H1 (cell line): ENCODE results near the gene NEDD4L. TPM values are rescaled to one million over a fixed set of nuclear protein-coding genes. Genes with fewer than 3 reads are reported as not detected.

ENCODE experiments used
- CTCF ChIA-PET: fragments of 300-600 bp; sonication (Branson Sonifier 250); formaldehyde crosslinking; loops from one replicate; lab custom pipeline; 2021; ENCODE audit not compliant: partially characterized antibody; lab: Charles Lee
- POLR2A ChIA-PET: fragments of 300-600 bp; sonication (Branson Sonifier 250); formaldehyde crosslinking; loops from one replicate; lab custom pipeline; 2021; ENCODE audit warnings: inconsistent platforms; ENCODE audit not compliant: partially characterized antibody; lab: Charles Lee
- DNase-seq, 2 experiments: peaks; one replicate each; pipeline versions ENCODE4 v3.0.0 to v3.0.0-alpha.2; 2010 to 2022; ENCODE audit warnings: low spot score in 2 of 2, low read depth in 1 of 2, mixed read lengths in 1 of 2
- FAIRE-seq: peaks from 2 replicates; lab custom pipeline; 2011; peaks lifted over from hg19 to GRCh38; lab: Jason Lieb, UNC
- H2AFZ ChIP-seq: 2 replicates; pipeline ENCODE4 v1.8.1; 2012; ENCODE audit warnings: low read length, inconsistent platforms
- H2AK5ac ChIP-seq: 2 replicates; pipeline ENCODE4 v1.6.1; 2013; ENCODE audit warnings: low read depth, low read length
- H2BK120ac ChIP-seq: replicated peaks from 2 replicates; pipeline ENCODE3; 2013; ENCODE audit warnings: low read depth, low read length, inconsistent platforms
- H2BK12ac ChIP-seq: 2 replicates; pipeline ENCODE4 v1.6.1; 2013; ENCODE audit warnings: low read depth, low read length
- H2BK15ac ChIP-seq: 2 replicates; pipeline ENCODE4 v1.6.1; 2013; ENCODE audit warnings: low read length
- H2BK20ac ChIP-seq: 2 replicates; pipeline ENCODE4 v1.6.1; 2013; ENCODE audit warnings: low read length
- H2BK5ac ChIP-seq: 2 replicates; pipeline ENCODE4 v1.6.1; 2013; ENCODE audit warnings: low read depth, low read length
- H3K14ac ChIP-seq: 2 replicates; pipeline ENCODE4 v1.6.1; 2013; ENCODE audit warnings: inconsistent platforms; ENCODE audit not compliant: insufficient read length
- H3K18ac ChIP-seq: 2 replicates; pipeline ENCODE4 v1.6.1; 2013; ENCODE audit warnings: low read length; ENCODE audit errors: extremely low read depth
- H3K23ac ChIP-seq: 2 replicates; pipeline ENCODE4 v1.6.1; 2013; ENCODE audit warnings: inconsistent platforms; ENCODE audit not compliant: insufficient read length
- H3K23me2 ChIP-seq: 2 replicates; pipeline ENCODE4 v1.6.1; 2013; ENCODE audit warnings: low read depth, low read length
- H3K27ac ChIP-seq: 2 replicates; pipeline ENCODE4 v1.6.1; 2011; ENCODE audit warnings: low read depth, low read length, inconsistent platforms
- H3K27me3 ChIP-seq, 4 experiments: replicated peaks in 1 of 4; 1 replicate in 1 of 4; 2 replicates in 3 of 4; pipeline versions ENCODE4 v1.6.1 to v1.8.1; 2011 to 2013; ENCODE audit warnings: low read length in 3 of 4, mild to moderate bottlenecking in 3 of 4, inconsistent platforms in 2 of 4, mixed read lengths in 2 of 4, moderate library complexity in 1 of 4; ENCODE audit not compliant: control insufficient read depth in 3 of 4, insufficient read depth in 3 of 4; ENCODE audit errors: extremely low read depth in 1 of 4
- H3K36me3 ChIP-seq, 4 experiments: 2 replicates each; pipeline versions ENCODE4 v1.6.1 to v1.8.1; 2011 to 2013; ENCODE audit warnings: mild to moderate bottlenecking in 4 of 4, low read length in 3 of 4, moderate library complexity in 2 of 4, control low read depth in 1 of 4, inconsistent platforms in 1 of 4; ENCODE audit not compliant: insufficient read depth in 4 of 4, control insufficient read depth in 2 of 4
- H3K4ac ChIP-seq: replicated peaks from 2 replicates; pipeline ENCODE3; 2013; ENCODE audit warnings: low read length, low read depth, mixed read lengths, inconsistent platforms; ENCODE audit not compliant: insufficient read length
- H3K4me1 ChIP-seq, 4 experiments: replicated peaks in 1 of 4; 1 replicate in 1 of 4; 2 replicates in 3 of 4; pipeline versions ENCODE4 v1.6.1 to v1.8.1; 2011 to 2013; ENCODE audit warnings: low read length in 3 of 4, inconsistent platforms in 2 of 4, mixed read lengths in 1 of 4; ENCODE audit not compliant: insufficient read depth in 4 of 4, control insufficient read depth in 3 of 4
- H3K4me2 ChIP-seq, 2 experiments: 2 replicates each; pipeline versions ENCODE4 v1.6.1 to v1.8.1; 2011 to 2013; ENCODE audit warnings: low read depth in 2 of 2, low read length in 2 of 2, control low read depth in 1 of 2, inconsistent platforms in 1 of 2, mild to moderate bottlenecking in 1 of 2; ENCODE audit not compliant: insufficient read depth in 1 of 2
- H3K4me3 ChIP-seq, 4 experiments: fragments of 200-600, 300-600 bp in 1 of 4; sonication (generic), shearing (Covaris generic), sonication (Bioruptor Twin) in 1 of 4; 2 replicates each; pipeline versions ENCODE4 v1.5.1 to v1.8.1; 2011 to 2016; ENCODE audit warnings: low read length in 4 of 4, low read depth in 3 of 4, control low read depth in 2 of 4, inconsistent platforms in 2 of 4, mild to moderate bottlenecking in 2 of 4, mixed read lengths in 1 of 4, moderate library complexity in 1 of 4; ENCODE audit not compliant: insufficient read depth in 2 of 4; ENCODE audit errors: extremely low read depth in 1 of 4
- H3K56ac ChIP-seq: replicated peaks from 2 replicates; pipeline ENCODE3; 2013; ENCODE audit warnings: low read depth, mild to moderate bottlenecking, mixed read lengths, low read length, inconsistent platforms; ENCODE audit not compliant: insufficient read length
- H3K79me1 ChIP-seq: 2 replicates; pipeline ENCODE4 v1.6.1; 2013; ENCODE audit warnings: low read depth, low read length, control low read depth
- H3K79me2 ChIP-seq, 2 experiments: 2 replicates each; pipeline versions ENCODE4 v1.6.1 to v1.8.1; 2012 to 2013; ENCODE audit warnings: low read length in 2 of 2, mild to moderate bottlenecking in 2 of 2, inconsistent platforms in 1 of 2; ENCODE audit not compliant: insufficient read depth in 2 of 2, control insufficient read depth in 1 of 2
- H3K9ac ChIP-seq, 4 experiments: replicated peaks in 1 of 4; 1 replicate in 1 of 4; 2 replicates in 3 of 4; pipeline versions ENCODE4 v1.6.1 to v1.8.1; 2011 to 2013; ENCODE audit warnings: low read depth in 3 of 4, low read length in 3 of 4, control low read depth in 2 of 4, mild to moderate bottlenecking in 2 of 4, moderate library complexity in 2 of 4, inconsistent platforms in 1 of 4; ENCODE audit errors: extremely low read depth in 1 of 4
- H3K9me3 ChIP-seq, 2 experiments: 2 replicates each; pipeline versions ENCODE4 v1.6.1 to v1.8.1; 2012 to 2013; ENCODE audit warnings: mild to moderate bottlenecking in 2 of 2, moderate library complexity in 2 of 2, control low read depth in 1 of 2, inconsistent platforms in 1 of 2, low read depth in 1 of 2, low read length in 1 of 2, mixed read lengths in 1 of 2; ENCODE audit not compliant: insufficient read depth in 2 of 2
- H4K20me1 ChIP-seq, 2 experiments: replicated peaks in 1 of 2; 2 replicates each; pipeline versions ENCODE3 to v1.8.1; 2011 to 2013; ENCODE audit warnings: inconsistent platforms in 2 of 2, low read length in 2 of 2, mild to moderate bottlenecking in 1 of 2; ENCODE audit not compliant: insufficient read depth in 2 of 2, control insufficient read depth in 1 of 2
- H4K5ac ChIP-seq: 2 replicates; pipeline ENCODE4 v1.6.1; 2013; ENCODE audit warnings: low read length, low read depth, mixed read lengths, inconsistent platforms; ENCODE audit not compliant: insufficient read length
- H4K8ac ChIP-seq: 2 replicates; pipeline ENCODE4 v1.8.0; 2013; ENCODE audit warnings: mild to moderate bottlenecking, moderate library complexity, low read length, inconsistent platforms; ENCODE audit not compliant: insufficient read depth; ENCODE audit errors: extremely low read depth
- H4K91ac ChIP-seq: replicated peaks from 2 replicates; pipeline ENCODE3; 2013; ENCODE audit warnings: low read length, mixed read lengths, inconsistent platforms; ENCODE audit not compliant: insufficient read length
- ASH2L ChIP-seq: fragments of 200-600, 300-600 bp; sonication (generic); IDR thresholded peaks from one replicate; pipeline ENCODE4 v1.7.1; 2017; ENCODE audit warnings: low read length
- CEBPB ChIP-seq: IDR thresholded peaks from 2 replicates; pipeline ENCODE4 v1.6.1; 2012; ENCODE audit warnings: low read depth, low read length
- E2F6 ChIP-seq: IDR thresholded peaks from 2 replicates; pipeline ENCODE4 v1.6.1; 2012; ENCODE audit warnings: inconsistent platforms
- GABPA ChIP-seq: IDR thresholded peaks from 2 replicates; pipeline ENCODE4 v1.6.1; 2011; ENCODE audit warnings: mild to moderate bottlenecking, low read length, moderate library complexity, borderline replicate concordance; ENCODE audit not compliant: insufficient read depth
- JUN ChIP-seq: IDR thresholded peaks from 2 replicates; pipeline ENCODE4 v1.6.1; 2011; ENCODE audit warnings: low read depth, mild to moderate bottlenecking, improper control_type of control experiment, low read length
- MAFK ChIP-seq: IDR thresholded peaks from 2 replicates; pipeline ENCODE4 v1.6.1; 2012; ENCODE audit warnings: low read depth, mild to moderate bottlenecking, improper control_type of control experiment, low read length
- NRF1 ChIP-seq: IDR thresholded peaks from 2 replicates; pipeline ENCODE4 v1.6.1; 2011; ENCODE audit warnings: mild to moderate bottlenecking, low read depth, low read length, improper control_type of control experiment
- POU5F1 ChIP-seq: IDR thresholded peaks from 2 replicates; pipeline ENCODE4 v1.6.1; 2011; ENCODE audit warnings: low read depth, mild to moderate bottlenecking, low read length, moderate library complexity
- SP4 ChIP-seq: IDR thresholded peaks from 2 replicates; pipeline ENCODE4 v1.6.1; 2012; ENCODE audit warnings: low read length, inconsistent platforms
- TCF12 ChIP-seq: IDR thresholded peaks from 2 replicates; pipeline ENCODE4 v1.6.1; 2011; ENCODE audit warnings: low read depth, mild to moderate bottlenecking, low read length
- ZNF274 ChIP-seq: IDR thresholded peaks from 2 replicates; pipeline ENCODE4 v1.7.0; 2012; ENCODE audit warnings: low read length, borderline replicate concordance; ENCODE audit errors: extremely low read depth
- WGBS, 2 experiments: shearing (Covaris generic) in 1 of 2; methylation state at CpG; one replicate each; pipeline versions ENCODE4 v1.1.6 to v1.1.7; 2013 to 2015; ENCODE audit warnings: low lambda C conversion rate in 2 of 2, mixed read lengths in 2 of 2, inconsistent platforms in 1 of 2, low coverage in 1 of 2, missing lambda C conversion rate in 1 of 2; ENCODE audit not compliant: insufficient replicate concordance in 2 of 2, insufficient coverage in 1 of 2, insufficient read length in 1 of 2; ENCODE audit errors: extremely low coverage in 1 of 2, missing lambda C conversion rate in 1 of 2; 5-methylcytosine and 5-hydroxymethylcytosine counted together
- polyA plus RNA-seq, 7 experiments: library from polyadenylated mRNA; depleted of rRNA in 3 of 7; stranded (reverse) in 5 of 7; unstranded in 2 of 7; fragments of >200 nt in 5 of 7; fragments of 200-250 nt in 2 of 7; gene quantifications; 1 replicate in 5 of 7; 2 replicates in 1 of 7; 4 replicates in 1 of 7; pipeline versions ENCODE4 v1.2.1 to v1.2.3, GENCODE V29; 2011 to 2013; ENCODE audit warnings: missing spikeins in 2 of 7, mixed read lengths in 2 of 7
- total RNA-seq: library from RNA; stranded (reverse); fragmentation: NEBNext Ultra II Directional; extraction: Animal tissue kit (Norgen Biotek cat#: 25700); gene quantifications from 2 replicates; pipeline ENCODE4 v1.2.1, GENCODE V29; 2021

Gene NEDD4L
- total and polyA plus RNA-seq, 2 of the 8 experiments (the other 6 are each of a cell fraction or from before 2014, with no cell fraction given), result 37.3 to 69.8 TPM

- no peak overlapping the region for H3K18ac ChIP-seq
- H3K14ac ChIP-seq, result no peak overlapping the region
- no peaks in the 10 kb centered on the region for H3K23me2 ChIP-seq
- peaks cover 0 to 10% (median 4%) of the 10 kb centered on the region in 4 experiments; a peak in 5 of 7 replicates for H3K4me1 ChIP-seq
- no peak overlapping the region for H3K9ac ChIP-seq
- no peak overlapping the region for H2BK15ac ChIP-seq
- H4K20me1 ChIP-seq, result no peaks in the 10 kb centered on the region
- ChIA-PET CTCF (interaction anchor here (3.8 kb wide), 1 partner anchor 13 kb away, joined by 14 read pairs; no protein-coding TSS in a partner anchor), POLR2A (interaction anchor here (0.8 kb wide), 1 partner anchor 161 kb away, joined by 3 read pairs; no protein-coding TSS in a partner anchor)
- H3K79me2 ChIP-seq, result peaks cover 0 to 57% of the 10 kb centered on the region in 2 experiments; a peak in 3 of 4 replicates
- no peak overlapping the region for H3K4ac ChIP-seq
- no peak overlapping the region for H2BK120ac ChIP-seq
- no peak overlapping the region for H4K91ac ChIP-seq
- no peaks in the 10 kb centered on the region for H3K9me3 ChIP-seq
- H3K27ac ChIP-seq, result no peak overlapping the region
- H3K27me3 ChIP-seq, result no peaks in the 10 kb centered on the region
- H2AK5ac ChIP-seq, result no peak overlapping the region
- no peak overlapping the region for H2BK5ac ChIP-seq
- H2AFZ ChIP-seq, result no peak overlapping the region
- H3K23ac ChIP-seq, result no peak overlapping the region
- H4K5ac ChIP-seq, result no peak overlapping the region
- TF ChIP-seq GABPA (no peak), NRF1 (no peak), TCF12 (no peak), CEBPB (no peak), SP4 (no peak), ZNF274 (no peak), E2F6 (no peak), POU5F1 (no peak), ASH2L (no peak), JUN (no peak), MAFK (no peak)
- 82% methylated on average over 5 of the region's 5 CpGs; no CpG with 5 or more reads in 1 of the 2 experiments for WGBS, 2 experiments
- FAIRE-seq (no peak), DNase-seq (no peak)
- H3K4me3 ChIP-seq, result no peak overlapping the region
- peaks cover under 1% of the 10 kb centered on the region for H3K79me1 ChIP-seq
- H4K8ac ChIP-seq, result no peak overlapping the region
- H3K56ac ChIP-seq, result no peak overlapping the region
- no peak overlapping the region for H3K4me2 ChIP-seq
- H2BK20ac ChIP-seq, result no peak overlapping the region
- H3K36me3 ChIP-seq, result no peaks in the 10 kb centered on the region; a peak in 1 of 8 replicates
- H2BK12ac ChIP-seq, result no peak overlapping the region
Measured at GRCh38 chr18:58207520-58208152, 163.6 kb downstream of the NEDD4L start.
